GM03348 (cell line): Measurements from ENCODE around the gene ITGAL.
"Not testable (repeated sequence)": the region's sequence is repeated elsewhere in the genome, so short reads cannot be mapped to it uniquely, and the experiment has no call there.

ENCODE experiments used
- DNase-seq: peaks from one replicate; pipeline ENCODE4 v3.0.0; 2012; ENCODE audit warnings: low spot score

The ITGAL gene

DNA sequence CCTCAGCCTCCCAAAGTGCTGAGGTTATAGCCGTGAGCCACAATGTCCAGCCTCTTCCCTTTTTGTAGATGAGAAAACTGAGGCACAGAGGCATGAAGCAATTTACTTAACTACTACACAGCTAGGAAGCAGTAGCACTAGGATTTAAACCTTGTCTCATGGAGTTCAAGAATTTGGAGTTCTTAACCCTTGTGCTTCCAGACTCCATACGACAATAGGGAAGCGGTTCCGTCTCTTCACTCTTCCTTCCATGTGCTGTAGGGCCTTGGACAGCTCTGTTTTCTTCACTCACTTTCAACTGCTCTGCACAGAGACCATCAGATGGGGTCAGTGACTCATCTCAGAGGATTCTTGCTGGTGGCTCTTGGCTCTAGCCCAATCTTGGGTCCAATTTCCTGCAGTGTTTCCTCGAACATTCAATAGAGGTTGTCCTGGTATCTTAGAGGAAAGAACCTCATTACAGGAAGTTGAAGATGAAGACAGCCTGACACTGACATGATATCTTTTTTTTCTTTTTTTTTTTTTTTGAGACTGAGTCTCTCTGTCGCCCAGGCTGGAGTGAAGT is 19.3 kb downstream of the ITGAL start:
- peak; percentile 68 for DNase-seq

DNA sequence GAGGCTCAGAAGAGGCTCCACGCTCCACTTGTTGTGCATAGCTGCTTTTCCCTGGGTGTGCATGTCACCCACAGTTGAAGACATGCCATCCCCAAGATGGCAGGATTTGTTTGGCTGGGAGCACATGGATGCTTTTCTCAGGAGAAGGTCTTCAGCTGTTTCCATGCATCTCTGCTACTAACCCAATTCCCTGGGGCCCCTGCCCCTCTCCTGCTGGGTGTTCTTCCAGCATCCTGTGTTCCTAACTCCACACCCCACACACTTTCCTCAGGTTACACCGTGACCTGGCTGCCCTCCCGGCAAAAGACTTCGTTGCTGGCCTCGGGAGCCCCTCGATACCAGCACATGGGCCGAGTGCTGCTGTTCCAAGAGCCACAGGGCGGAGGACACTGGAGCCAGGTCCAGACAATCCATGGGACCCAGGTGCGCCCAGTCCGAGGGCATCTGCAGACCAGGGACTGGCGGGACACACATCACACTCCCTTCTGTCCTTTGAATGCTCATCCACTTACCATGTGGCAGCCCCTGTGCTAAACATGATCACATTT is 21.5 kb downstream of the ITGAL start:
- no peak for DNase-seq

DNA sequence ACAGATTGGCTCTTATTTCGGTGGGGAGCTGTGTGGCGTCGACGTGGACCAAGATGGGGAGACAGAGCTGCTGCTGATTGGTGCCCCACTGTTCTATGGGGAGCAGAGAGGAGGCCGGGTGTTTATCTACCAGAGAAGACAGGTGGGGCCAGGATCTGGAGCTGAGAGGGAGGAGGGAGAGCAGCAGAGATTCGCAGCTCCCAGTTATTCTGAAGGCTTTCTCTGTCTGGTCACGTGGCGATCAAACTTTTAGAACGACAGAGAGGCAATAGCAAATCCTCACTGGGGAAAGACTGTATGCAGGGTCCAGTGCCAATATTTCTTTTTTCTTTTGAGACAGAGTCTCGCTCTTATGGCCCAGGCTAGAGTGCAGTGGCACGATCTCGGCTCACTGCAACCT is 22.2 kb downstream of the ITGAL start:
- no peak for DNase-seq

DNA sequence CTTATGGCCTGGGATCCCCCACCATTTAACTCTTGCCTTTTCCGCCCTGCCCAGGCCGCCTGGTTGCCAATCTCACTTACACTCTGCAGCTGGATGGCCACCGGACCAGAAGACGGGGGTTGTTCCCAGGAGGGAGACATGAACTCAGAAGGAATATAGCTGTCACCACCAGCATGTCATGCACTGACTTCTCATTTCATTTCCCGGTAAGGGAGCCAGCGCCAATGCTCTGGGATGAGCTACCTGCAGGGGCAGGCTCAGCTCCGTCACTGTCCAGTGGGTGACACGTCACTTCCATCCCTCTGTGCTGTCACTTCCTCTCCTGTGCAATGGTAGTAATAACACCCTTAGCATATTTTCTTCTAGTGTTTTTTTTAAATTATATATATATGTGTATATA is 26.7 kb downstream of the ITGAL start:
- DNase-seq: no peak

DNA sequence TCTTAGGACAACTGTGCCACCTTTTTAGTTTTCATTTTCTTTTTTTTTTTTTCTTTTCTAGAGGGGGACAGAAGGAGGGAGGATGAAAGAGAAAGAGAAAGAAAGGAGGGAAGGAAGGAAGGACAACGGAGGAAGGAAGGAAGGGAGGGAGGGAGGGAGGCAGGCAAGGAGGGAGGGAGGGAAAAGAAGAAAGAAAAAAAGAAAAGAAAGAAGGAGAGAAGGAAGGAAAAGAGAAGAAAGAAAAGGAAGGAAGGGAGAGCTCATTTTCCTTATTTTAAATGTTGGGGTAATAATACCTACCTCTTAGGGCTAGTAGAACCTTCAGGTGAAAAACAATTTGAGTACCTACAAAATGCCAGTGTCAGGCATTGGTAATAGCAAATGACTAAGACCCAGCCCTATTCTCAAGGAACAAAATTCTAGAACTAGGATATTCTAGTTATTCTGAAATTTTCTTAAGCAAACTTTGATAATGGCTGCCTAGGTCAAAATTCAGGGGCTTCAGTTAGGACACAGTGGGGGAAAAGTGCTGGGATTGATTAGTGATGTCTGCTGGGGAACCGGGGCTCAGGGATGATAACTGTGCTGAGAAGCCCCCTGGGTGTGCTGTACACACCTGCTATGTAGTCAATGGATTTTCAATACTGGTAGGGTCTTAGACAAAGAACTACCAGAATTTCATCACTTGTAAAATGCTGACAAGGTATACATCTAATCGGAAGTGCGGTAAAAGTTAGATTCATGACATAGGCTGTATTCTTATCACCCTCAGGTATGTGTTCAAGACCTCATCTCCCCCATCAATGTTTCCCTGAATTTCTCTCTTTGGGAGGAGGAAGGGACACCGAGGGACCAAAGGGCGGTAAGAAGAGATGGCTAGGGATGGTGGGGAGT is 31.1 kb downstream of the ITGAL start:
- DNase-seq: no peak

DNA sequence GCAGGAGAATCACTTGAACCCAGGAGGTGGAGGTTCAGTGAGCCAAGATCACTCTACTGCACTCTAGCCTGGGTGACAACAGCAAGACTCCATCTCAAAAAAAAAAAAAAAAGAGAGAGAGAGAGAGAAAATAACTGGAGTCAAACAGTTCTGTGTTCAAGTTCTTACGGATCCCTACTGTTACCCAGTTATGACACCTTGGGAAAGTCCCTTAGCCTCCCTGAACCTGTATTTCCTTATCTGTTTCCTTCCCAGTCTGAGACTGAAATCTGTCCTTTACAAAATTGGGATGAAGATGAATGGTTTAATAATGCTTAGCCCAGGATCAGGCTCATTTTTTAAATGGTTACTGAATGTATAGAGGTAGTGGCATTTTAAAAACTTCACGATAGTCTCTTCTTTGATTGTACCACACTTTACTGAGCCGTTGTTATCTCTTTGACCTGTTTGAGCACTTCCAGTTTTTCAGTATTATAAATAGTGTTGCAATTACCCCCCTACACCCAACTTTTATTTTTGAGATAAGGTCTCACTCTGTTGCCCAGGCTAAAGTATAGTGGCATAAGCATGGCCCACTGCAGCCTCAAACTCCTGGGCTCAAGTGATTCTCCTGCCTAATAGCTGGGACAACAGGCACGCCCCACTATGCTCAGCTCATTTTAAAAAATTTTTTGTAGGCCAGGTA is 36.7 kb downstream of the ITGAL start:
- no peak for DNase-seq

DNA sequence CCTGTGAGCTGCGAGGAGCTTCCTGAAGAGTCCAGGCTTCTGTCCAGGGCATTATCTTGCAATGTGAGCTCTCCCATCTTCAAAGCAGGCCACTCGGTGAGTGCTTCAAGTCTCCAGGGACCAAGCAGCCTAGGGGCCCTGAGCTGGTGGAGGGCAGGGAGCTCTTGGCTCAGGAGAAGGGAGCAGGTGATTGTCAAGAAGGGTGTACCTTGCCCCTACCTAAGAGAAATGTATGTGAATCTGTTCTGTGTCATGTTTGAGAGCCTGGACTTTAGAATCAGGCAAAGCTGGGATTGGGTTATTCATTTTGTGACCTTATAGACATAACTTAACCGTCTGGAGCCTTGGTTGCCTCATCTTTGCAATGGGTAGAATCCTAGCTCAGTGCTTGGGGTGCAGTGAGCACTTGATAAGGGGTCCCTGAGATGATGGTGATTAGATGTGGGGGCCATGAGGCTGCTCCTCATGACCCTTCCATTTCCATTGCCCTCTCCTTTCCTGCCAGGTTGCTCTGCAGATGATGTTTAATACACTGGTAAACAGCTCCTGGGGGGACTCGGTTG is 37.9 kb downstream of the ITGAL start:
- DNase-seq: no peak

DNA sequence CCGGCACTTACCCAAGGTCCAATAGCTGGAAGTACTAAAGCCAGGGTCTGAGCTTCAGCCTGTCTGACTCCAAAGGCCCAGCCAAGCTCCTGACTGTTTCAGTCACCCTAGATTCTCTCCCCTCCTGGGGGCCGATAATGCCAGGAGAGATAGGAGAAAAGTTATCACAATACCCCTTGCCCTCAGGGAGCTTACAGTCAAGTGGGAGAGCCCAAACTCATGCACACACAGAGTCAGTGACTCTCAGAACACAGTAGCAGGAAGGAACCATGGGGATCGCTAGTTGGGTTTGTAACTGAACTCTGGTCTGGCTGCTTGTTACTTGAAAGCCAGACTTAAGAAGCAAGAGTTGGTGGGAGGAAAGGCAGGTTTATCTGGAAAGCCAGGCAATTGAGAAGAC is 39.0 kb downstream of the ITGAL start:
- DNase-seq: no peak

DNA sequence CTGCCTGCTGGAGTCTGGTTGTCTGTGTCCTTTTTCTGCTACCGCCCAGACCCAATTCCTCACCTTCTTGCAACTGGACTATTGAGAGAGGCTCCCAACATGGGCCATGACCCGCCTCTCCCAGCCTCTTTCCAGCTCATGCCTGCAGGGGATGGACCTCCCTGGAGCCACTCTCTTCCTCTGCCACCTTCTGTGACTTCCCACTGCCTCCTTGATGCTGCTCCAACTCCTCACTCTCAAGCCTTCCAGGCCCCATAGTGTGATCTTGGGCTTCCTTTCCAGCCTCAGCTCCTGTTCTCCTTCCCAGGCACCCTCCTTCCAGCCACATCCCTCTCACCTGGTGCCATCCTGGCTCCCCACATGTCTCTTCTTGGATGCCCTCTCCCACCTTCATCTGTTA is 42.7 kb downstream of the ITGAL start:
- DNase-seq: no peak

DNA sequence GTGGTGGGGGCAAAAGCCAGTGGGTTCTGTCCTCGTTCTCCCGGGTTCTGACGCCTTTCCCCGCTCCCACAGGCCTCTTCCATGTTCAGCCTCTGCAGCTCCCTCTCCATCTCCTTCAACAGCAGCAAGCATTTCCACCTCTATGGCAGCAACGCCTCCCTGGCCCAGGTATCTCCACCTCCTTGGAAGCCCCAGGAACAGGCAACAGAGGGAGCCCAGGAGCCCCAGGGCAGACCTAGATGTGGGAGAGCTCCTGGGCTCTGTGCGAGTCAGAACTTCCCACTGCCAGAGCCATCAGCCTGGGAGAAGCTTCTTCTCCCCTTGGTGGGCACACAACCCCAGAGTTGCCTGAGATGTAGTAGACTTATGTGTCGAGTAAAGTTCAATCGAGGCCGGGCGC is 46.0 kb downstream of the ITGAL start:
- DNase-seq: no peak

DNA sequence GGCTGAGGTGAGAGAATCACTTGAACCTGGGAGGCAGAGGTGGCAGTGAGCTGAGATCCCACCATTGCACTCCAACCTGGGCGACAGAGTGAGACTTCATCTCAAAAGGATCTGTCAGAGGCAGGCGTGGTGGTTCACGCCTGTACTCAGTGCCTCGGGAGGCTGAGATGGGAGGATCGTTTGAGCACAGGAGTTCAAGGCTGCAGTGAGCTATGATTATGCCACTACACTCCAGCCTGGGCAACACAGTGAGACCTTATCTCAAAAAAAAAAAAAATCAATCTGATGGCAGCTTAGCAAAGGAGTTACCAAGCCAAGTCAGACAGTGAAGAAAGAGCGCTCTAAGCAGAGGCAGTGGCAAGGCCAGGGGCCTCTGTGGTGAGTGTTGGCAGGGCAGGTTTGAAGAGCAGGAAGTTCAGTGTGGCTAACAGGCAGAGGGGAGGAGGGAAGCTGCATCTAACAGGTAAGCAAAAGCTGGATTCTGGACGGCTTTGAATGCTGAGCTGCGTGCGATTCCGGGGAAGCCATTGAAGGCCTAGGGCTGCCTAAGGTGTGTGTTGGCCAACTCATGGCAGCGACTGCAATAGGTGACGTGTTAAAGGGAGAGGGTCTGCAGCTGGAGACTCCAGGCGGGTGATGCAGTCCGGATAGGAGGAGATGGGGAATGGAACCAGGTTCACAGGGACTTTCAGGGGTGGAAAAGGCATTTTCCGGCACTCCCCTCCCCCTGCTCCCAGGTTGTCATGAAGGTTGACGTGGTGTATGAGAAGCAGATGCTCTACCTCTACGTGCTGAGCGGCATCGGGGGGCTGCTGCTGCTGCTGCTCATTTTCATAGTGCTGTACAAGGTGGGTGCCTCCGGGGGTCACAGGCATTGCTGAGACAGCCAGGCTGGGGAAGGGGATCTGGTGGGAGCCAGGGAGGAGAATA is 46.8 kb downstream of the ITGAL start:
- DNase-seq: no peak

DNA sequence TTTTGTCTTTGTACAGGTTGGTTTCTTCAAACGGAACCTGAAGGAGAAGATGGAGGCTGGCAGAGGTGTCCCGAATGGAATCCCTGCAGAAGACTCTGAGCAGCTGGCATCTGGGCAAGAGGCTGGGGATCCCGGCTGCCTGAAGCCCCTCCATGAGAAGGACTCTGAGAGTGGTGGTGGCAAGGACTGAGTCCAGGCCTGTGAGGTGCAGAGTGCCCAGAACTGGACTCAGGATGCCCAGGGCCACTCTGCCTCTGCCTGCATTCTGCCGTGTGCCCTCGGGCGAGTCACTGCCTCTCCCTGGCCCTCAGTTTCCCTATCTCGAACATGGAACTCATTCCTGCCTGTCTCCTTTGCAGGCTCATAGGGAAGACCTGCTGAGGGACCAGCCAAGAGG is 48.9 kb downstream of the ITGAL start:
- no peak for DNase-seq

DNA sequence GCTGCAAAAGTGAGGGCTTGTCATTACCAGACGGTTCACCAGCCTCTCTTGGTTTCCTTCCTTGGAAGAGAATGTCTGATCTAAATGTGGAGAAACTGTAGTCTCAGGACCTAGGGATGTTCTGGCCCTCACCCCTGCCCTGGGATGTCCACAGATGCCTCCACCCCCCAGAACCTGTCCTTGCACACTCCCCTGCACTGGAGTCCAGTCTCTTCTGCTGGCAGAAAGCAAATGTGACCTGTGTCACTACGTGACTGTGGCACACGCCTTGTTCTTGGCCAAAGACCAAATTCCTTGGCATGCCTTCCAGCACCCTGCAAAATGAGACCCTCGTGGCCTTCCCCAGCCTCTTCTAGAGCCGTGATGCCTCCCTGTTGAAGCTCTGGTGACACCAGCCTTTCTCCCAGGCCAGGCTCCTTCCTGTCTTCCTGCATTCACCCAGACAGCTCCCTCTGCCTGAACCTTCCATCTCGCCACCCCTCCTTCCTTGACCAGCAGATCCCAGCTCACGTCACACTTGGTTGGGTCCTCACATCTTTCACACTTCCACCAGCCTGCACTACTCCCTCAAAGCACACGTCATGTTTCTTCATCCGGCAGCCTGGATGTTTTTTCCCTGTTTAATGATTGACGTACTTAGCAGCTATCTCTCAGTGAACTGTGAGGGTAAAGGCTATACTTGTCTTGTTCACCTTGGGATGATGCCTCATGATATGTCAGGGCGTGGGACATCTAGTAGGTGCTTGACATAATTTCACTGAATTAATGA is 49.5 kb downstream of the ITGAL start:
- no peak for DNase-seq

DNA sequence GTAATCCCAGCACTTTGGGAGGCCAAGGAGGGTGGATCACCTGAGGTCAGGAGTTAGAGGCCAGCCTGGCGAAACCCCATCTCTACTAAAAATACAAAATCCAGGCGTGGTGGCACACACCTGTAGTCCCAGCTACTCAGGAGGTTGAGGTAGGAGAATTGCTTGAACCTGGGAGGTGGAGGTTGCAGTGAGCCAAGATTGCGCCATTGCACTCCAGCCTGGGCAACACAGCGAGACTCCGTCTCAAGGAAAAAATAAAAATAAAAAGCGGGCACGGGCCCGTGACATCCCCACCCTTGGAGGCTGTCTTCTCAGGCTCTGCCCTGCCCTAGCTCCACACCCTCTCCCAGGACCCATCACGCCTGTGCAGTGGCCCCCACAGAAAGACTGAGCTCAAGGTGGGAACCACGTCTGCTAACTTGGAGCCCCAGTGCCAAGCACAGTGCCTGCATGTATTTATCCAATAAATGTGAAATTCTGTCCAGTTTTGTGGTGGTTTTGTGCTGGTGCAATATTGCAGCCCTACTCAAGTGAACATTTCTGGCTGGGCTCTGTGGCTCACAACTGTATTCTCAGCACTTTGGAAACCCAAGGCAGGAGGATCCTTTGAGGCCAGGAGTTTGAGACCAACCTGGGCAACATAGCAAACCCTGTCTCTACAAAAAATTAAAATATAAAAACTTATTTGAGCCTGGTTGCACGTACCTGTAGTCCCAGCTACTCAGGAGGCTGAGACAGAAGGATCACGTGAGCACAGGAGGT is 50.3 kb downstream of the ITGAL start:
- not testable (repeated sequence) for DNase-seq

DNA sequence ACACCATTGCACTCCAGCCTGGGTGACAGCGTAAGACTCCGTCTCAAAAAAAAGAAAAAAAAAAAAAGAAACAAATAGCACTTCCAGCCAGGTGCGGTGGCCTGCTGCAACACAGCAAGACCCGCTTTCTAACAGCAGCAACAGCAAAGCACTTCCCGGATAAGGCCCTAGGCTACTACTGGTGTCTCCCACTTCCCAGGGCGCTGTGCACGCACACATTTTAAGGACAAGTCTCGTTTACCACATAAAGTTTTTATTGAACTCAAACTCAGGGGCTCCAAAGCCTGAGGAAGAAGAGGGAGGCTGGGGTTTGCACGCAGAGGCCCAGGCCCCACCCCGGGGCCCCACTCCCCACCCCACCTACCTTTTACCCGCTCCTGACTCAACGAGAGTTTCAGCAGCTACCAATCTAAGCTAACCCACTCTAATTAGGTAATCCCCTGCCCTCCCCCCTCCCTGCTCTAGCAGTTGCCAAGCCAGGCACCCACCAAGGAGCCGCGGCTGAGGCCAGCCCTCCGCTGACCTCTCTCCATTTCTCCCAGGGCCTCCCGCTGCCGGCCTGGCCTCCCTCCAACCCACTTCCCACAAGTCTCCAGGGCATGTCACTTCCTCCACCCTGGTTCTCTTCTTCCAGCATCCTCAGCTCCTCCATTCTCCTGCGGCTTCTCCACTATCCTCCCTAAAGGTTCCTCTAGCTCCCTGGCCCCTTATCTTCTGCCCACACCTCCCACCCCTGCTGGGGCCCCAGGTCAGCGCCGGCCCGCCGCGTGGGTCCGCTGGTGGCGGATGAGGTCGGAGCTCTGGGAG is 51.4 kb downstream of the ITGAL start:
- DNase-seq: no peak

DNA sequence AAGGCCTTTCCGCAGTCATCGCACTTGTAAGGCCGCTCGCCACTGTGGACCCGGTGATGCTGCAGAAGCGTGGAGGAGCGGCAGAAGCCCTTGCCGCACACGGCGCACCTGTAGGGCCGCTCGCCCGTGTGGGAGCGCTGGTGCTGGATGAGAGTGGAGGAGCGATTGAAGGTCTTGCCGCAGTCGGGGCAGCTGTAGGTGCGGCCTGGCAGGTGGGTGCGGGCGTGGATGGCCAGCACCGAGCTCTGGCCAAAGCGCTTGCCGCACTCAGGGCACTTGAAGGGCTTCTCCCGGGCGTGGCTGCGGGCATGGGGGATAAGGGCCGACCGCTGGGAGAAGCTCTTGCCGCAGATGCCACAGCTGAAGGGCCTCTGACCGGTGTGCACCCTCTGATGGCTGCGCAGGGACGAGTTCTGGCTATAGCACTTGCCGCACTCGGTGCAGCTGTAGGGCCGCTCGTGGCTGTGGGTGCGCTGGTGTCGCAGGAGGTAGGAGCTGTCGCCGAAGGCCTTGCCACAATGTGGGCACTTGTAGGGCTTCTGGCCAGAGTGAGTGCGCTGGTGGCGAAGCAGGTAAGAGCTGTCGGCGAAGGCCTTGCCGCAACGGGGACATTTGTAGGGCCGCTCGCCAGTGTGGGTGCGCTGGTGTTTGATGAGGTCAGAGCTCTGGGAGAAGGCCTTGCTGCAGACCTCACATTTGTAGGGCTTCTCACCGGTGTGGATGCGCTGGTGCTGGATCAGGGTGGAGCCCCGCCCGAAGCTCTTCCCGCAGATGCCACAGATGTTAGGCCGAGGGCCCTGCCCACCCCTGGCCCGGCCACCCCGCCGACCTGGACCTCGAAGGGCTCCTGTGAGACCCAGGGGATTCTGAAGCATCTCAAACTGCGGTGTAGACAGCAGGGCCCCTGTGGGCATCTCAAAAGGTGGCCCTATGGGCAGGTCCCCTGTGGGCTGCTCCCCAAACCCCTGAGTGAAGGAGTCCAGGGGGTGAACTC is 52.3 kb downstream of the ITGAL start:
- no peak for DNase-seq

DNA sequence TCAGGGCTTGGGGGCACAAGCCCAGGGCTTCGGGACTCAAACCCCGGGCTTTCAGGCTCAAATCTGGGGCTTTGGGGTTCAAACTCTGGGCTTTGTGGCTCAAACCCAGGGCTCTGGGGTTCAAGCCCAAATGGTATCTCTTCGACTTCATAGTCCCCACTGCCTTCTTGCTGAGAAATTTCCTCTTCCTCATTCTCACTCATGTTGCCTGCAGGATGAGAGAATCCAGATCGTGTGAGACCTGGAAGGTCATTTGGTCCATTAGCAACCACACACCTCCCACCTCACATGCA is 53.2 kb downstream of the ITGAL start:
- no peak for DNase-seq
